NCI-H1694 treated with DMSO at 0.1 percent for 48 hours (cell line): ENCODE data around the gene RAP2A.

Experiments
- DNase-seq: peaks from one replicate; lab custom pipeline; 2025; lab: John Stamatoyannopoulos, UW

Gene RAP2A

DNA sequence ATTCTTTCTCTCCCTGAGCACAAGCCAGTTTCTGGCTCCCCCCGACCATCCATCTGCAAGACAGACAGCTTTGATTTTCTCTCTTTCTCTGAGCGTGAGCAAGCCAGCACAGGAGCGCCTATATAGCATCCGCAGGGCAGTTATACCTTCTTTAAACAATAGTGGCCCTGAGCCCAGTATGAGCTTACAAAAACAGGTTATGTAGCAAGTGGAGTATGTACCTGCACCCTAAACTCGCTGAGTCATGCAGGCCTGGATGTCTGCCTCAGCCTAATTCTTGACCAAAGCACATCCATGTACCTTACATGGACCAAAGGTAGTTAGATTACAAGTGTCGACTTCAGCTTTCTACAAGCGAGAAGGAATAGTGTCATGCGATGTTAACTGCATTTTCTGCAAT, 61.7 kb downstream of the RAP2A start:
- no peak for DNase-seq

DNA sequence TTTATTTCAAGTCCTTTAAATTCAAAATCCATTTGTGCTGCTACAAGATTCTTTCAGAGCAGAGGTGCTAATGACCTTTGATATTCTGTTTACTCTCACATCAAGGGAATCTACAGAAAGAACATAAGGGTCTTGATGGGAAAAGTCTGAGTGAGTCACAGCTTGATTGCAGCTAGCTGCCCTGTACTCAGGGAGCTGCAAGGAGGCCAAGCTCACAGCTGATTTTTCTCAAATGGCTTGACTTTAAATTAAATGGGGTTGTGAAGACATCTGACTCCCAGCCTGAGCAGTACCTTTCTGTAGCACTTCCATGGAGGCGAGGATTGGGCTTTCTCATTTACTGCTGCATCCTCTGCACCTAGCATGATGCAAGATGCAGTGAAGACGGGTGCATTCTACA, 62.5 kb downstream of the RAP2A start:
- no peak for DNase-seq

DNA sequence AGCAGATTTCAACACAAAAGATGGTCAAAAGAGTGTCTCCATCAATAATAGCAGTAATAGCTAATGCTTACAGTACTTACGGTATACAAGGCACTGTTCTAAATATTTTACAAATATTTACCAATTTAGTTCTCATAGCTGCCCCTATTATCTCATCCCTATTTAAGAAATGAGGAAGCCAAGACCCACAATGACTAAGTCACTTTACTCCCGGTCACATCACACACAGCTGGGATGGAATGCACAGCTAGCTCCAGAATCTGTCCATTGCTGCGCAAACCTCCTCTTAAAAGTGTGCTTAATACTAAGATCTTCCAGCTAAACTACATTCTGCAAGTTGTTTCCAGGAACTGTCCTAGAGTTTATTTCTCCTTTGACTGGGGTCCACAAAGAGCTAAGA, 63.4 kb downstream of the RAP2A start:
- no peak for DNase-seq

DNA sequence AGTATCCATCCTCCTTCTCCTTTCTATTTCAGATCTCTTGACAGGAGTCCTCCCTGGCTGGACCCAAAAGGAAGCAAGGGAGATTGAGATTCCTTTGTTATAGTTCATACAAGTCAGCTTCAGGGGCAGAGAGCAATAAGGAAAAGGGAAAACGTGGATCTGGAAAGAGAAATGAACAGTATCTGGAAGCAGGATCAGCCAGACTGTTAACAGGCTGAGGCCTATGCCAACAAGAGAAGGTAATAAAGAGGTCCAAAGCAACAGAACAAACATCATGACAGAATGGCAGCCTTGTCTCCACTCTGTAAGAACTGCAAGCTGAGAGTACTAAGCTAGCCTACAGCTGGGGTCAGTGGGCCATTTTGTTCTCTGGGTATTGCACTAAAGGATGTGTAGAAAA, 64.5 kb downstream of the RAP2A start:
- no peak for DNase-seq

DNA sequence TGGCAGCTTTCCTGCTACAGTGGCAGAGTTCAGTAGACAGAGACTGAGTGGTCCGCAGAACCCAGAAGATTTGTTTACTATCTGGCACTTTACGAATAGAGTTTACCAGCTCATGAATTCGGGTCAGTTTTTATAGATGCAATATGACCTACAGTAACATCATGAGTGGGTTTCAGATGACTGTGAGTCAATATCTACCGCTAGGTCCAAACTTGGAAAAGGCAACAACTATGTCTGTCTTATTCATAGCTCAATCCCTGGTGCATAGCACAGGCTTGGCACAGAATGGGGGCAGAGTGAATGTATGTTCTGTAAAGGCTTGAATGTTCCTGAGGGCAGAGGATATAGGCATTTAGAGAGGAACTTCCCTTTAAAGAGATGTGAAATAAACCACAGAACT, 65.2 kb downstream of the RAP2A start:
- DNase-seq = no peak

DNA sequence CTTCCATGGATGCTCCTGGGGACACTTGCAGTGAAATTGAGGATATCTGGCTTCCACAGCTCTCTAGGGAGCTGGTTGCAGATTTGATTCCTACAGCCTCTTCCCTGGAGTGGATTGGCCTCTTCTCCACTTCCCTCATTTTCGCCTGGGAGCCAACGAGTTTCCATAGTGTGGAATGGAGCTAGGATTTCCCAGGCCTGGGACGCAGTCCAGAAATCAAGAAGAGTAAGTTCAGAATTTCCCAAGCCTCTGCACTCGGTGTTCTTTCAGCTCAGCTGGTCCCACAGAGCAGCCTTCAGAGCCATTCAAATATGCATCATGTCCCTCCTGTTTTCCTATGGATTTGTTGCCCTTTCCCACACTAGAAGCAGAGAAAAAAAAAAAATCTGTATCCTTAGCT, 68.2 kb downstream of the RAP2A start:
- DNase-seq = no peak

DNA sequence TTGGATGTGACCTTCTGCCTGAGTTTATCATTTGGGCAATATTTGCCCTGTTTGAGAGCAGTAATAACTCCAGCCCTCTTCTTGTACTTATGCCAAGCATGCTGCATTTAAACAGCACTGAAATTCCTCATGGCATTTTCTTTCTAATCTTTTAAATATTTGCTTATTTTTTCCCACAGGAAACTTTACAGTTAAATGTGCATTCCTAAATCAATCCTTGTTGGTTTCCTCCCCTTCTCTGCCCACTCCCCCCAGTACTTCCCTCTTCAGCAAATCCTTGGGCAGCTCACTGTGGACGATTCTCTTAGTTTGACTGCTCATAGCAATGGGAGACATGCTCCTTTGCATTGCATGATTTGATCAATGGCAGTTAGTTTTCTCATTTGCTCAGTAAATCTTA, 68.7 kb downstream of the RAP2A start:
- no peak for DNase-seq

DNA sequence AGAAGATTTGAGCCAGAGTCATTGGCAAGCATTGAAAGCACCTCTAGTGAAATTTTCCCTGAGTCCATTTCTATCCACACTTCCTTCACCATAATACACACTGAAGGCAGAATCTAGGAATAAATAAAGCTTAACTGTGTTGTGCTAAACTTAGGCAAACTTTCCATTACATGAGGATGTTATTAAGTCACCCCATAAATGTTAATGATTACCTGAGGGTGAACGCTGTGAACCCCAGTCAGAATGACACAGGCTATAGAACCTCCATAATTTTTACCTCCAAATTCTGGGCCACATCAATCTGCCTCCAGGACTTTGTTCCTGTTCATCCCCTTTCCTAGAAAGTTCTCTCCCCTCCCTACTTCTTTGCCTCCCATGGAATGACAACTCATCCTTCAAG, 71.0 kb downstream of the RAP2A start:
- no peak for DNase-seq

DNA sequence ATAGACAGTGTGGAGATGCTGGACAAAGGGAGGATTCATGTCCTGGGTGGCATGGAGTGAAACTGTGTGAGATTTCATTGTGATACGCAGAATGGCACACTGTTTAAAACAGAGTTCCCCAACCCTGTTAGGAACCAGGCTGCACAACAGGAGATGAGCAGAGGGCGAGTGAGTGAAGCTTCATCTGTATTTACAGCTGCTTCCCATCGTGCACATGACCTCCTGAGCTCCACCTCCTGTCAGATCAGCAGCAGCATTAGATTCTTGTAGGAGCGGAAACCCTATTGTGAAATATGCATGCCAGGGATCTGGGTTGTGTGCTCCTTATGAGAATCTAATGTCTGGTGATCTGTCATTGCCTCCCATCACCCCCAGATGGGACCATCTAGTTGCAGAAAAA, 72.5 kb downstream of the RAP2A start:
- no peak for DNase-seq

DNA sequence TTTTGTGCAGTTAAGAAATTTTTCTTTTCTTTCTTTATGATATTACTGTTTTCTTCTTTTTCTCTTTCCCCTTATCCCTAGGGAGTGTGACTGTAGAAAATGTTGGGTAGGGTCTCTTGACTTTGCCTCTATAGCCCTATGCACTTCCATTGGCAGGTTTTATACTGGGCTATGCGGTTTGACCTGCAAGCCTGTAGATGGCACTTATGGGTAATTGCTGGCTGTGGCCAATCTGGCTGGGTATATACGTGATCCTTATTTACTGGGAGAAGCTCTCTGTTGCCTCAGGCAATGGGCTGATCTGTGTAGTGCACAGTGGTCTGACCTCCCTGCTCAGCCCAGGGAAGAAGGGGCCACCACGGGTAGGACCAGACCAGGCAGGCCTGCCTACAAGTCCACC, 78.8 kb downstream of the RAP2A start:
- no peak for DNase-seq

DNA sequence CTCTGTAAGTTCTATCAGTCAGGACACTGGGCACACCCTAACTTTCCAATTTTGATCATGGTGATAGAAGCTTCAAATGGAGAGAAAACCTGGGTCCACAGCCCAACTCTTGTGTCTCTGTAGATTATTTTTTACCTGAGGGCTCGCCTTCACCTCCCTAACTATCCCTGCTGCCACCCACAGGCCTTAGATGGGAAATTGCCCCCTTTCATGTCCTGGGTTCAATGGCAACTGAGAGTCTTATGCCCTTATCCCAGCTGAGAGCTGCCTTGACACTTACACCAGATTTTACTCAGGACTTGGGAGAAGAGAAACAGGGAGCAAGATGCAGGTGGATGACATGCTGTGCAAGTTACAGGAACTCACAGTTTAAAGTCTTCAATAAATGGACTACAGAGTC, 81.7 kb downstream of the RAP2A start:
- no peak for DNase-seq

DNA sequence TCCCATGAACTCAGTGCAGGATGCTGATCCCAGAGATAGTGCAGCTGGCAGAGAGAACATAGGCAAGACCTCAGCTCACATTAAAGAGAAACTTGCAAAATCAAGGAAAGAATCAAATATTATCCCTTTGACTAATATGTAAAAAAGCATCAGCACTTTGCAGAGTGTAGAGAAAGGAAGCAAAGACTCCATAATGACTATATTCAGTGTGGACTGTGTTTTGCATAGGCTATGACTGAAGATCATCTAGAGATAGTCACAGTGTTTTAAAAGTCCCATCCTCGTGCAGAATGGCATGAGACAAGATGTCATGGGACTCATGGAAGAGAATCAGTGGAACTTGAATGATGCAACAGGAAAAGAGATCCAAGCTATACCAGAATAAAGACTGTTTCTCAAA, 84.0 kb downstream of the RAP2A start:
- no peak for DNase-seq
